Ureter (tissue), 1 donor: ENCODE data around the gene SLC13A4. TPM values are rescaled to one million over a fixed set of nuclear protein-coding genes. Genes with fewer than 3 reads are reported as not detected.
"Not testable (repeated sequence)": the region's sequence is repeated elsewhere in the genome, so short reads cannot be mapped to it uniquely, and the experiment has no call there.

Source experiments
- DNase-seq: peaks from one replicate; pipeline ENCODE4 v3.0.0-alpha.2; 2020; ENCODE audit warnings: low spot score
- total RNA-seq: library from RNA; stranded (reverse); gene quantifications from one replicate; pipeline ENCODE4 v1.2.4, GENCODE V29; 2023
- donor health status: DM: yes; HTN: yes; CAD: no.

SLC13A4 gene, protein sequence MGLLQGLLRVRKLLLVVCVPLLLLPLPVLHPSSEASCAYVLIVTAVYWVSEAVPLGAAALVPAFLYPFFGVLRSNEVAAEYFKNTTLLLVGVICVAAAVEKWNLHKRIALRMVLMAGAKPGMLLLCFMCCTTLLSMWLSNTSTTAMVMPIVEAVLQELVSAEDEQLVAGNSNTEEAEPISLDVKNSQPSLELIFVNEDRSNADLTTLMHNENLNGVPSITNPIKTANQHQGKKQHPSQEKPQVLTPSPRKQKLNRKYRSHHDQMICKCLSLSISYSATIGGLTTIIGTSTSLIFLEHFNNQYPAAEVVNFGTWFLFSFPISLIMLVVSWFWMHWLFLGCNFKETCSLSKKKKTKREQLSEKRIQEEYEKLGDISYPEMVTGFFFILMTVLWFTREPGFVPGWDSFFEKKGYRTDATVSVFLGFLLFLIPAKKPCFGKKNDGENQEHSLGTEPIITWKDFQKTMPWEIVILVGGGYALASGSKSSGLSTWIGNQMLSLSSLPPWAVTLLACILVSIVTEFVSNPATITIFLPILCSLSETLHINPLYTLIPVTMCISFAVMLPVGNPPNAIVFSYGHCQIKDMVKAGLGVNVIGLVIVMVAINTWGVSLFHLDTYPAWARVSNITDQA
- total RNA-seq = 0.13 TPM

DNA sequence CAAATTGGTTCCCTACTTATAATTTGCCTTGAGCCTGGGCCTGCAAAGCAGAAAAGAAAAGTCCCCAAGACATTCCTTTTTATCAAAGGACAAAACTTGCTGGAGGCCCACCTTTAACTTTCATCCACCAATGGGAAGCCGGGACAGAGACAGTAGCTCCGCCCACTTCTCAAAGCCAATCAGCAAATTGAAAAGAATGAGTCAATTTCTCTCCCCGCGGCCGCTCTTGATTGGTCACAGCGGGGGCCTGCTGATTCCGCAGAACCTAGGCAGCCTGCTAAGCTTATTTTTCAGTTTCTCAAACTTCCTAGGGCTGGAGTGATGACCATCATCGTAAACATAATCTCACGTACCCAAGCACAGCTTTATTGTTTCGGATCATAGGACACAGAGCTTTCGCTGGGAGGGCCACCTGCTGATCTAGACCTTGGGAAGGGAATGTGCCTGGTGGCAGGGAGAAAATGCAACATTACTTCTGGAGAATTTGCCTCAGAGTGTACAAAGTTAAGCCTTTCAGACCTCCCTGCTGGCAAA, at the start of gene SLC13A4:
Gene SLC13A4, minus strand, starts transcription at position 51 of the 534 bp plus-strand sequence. CDS start 690 bp downstream, outside the sequence.
- no peak for DNase-seq

DNA sequence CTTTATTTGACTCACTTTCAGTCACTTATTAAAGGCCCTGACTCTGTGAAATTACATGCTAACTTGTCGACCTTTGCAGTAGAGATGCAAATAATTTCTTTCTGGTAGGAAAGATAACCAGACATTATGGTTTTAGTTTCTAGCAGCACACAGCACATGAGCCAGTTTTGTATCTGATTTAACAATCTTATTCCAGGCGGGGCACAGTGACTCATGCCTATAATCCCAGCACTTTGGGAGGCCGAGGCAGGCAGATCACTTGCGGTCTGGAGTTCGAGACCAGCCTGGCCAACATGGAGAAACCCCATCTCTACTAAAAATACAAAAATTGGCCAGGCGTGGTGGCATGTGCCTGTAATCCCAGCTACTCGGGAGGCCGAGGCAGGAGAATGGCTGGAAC, 47.9 kb upstream of the SLC13A4 start:
- DNase-seq = not testable (repeated sequence)

- no peak for DNase-seq
Measured at GRCh38 chr7:135775230-135775629, 47.2 kb upstream of the SLC13A4 start.

DNA sequence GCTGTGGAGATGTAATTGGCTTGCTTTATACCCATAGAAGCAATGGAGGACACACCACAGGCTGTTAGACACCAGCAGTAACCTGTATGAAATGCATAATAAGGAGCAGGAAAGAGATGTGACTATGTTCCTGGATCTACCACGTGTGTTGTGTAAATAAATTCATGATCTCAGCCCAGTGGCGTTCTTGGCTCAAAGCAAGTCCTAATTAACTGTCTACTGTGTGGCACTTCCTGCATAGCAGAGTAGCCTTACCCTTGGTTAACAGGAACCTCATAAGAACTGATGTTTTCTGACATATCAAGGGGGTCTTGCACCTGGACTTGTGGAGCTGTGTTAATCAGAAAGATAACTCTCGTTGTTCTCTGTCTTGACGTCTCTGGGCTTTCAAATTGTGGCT, 46.3 kb upstream of the SLC13A4 start:
- DNase-seq = peak; percentile 54

GRCh38 chr7:135773464-135773863, 45.5 kb upstream of the SLC13A4 start:
- DNase-seq = no peak

DNA sequence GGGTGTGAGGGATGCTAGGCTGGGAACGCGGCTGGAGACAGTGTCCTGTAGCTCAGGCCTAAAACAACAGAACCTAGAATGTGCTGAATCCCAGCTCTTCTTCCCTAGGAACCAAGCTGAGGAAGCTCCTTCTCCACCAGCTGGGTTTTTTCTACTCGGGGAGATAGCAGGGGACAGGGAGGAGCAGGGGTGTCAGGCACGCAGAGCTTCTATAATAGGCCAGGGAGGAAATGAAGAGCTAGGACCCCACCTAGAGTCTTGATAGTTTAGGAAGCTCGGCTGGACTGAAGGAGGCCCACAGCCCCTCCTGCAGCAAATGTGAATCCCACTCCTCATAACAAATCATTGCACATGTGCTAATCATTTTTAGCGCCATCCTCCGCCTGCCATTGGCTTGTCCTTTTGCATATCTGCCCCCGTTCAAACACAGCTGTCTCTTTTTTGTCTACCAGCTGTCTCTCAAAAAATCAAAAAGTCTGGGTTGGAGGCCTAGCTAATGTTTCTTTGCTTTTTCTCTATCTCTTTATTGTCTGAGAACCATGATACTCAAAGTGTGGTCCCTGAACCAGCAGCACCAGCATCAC, 44.7 kb upstream of the SLC13A4 start:
- no peak for DNase-seq

- DNase-seq = no peak
Measured at GRCh38 chr7:135771961-135772638, 44.1 kb upstream of the SLC13A4 start.

- no peak for DNase-seq
Measured at GRCh38 chr7:135771051-135771450, 43.1 kb upstream of the SLC13A4 start.

DNA sequence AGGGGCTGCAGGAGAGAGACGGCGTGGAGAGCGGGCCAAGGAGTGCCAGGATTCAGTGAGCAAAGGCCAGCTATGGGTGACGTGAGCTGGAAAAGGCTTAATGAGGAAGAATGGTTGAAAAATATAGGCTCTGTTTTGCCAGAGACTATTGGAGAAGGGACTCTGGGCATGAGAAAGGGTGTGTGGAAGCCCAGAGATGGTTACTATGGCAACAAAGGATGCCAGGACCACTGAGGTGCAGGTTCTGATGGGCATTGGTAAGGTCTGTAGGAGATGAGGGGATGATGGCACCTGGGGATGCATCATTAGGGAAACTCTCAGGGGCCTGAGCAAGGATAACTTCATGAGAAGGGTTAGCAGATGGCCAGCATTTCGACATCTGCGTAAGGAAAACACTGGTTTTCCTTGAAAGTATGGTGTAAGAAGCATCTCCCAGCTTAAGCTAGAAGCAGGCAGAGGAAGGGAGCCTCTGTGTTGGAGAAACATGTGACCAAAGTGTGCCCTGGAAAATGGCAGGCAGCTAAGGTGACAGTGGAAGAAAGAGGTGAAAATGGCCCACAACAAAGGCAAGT, 42.2 kb upstream of the SLC13A4 start:
- DNase-seq = no peak

GRCh38 chr7:135769005-135769802, 41.2 kb upstream of the SLC13A4 start:
- DNase-seq = no peak

GRCh38 chr7:135768467-135768866, 40.5 kb upstream of the SLC13A4 start:
- DNase-seq = no peak

GRCh38 chr7:135768064-135768463, 40.1 kb upstream of the SLC13A4 start:
- no peak for DNase-seq

GRCh38 chr7:135763261-135763660, 35.3 kb upstream of the SLC13A4 start:
- no peak for DNase-seq

- DNase-seq = no peak
Measured at GRCh38 chr7:135761751-135762488, 33.9 kb upstream of the SLC13A4 start.

DNA sequence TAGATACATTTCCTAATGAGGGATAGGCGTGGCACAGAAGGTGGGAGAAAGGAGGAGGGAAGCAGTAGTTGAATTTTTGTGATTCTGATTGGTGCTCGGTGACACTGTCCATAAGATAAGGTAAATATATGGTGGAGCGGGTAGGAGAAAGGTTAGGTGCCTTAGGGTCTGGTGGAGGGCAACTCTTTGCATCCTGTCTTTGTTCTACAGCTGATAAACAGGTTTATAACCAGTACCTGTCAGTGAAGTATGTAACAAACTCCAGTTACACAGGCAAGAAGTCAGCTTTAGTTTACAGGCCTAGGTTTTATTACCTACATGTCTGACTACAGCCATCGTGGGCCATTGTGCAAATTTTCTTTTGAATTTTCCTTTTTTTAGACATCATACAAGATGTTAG, 31.5 kb upstream of the SLC13A4 start:
- no peak for DNase-seq

- no peak for DNase-seq
Measured at GRCh38 chr7:135758531-135758932, 30.5 kb upstream of the SLC13A4 start.

- DNase-seq = no peak
Measured at GRCh38 chr7:135757719-135758411, 29.9 kb upstream of the SLC13A4 start.

DNA sequence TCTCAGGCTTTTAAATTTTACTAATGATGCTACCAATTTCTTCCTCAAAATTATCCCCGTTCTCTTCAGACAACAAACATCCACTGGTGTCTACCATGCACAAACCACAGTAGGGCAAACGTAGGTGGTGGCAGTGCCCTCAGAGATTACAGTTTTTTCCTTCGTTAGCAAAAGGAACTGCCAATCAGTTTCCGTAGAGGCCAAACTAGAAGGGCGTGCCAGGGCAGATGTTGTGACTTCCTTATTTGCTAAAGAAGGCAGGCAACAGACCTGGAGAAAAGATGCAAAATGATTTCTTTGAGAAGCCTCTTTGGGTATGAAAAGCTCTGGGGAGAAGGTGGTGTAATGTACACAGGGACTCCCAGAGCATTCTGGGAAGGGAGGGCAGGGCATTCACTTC, 28.2 kb upstream of the SLC13A4 start:
- DNase-seq = no peak

GRCh38 chr7:135755351-135755753, 27.4 kb upstream of the SLC13A4 start:
- no peak for DNase-seq
